ENCODE results near the gene MAP1B. TPM values are rescaled to one million over a fixed set of nuclear protein-coding genes. Genes with fewer than 3 reads are reported as not detected.

MAP1B gene
- total RNA-seq: 0.32 and 0.57 TPM in 2 replicates

DNA sequence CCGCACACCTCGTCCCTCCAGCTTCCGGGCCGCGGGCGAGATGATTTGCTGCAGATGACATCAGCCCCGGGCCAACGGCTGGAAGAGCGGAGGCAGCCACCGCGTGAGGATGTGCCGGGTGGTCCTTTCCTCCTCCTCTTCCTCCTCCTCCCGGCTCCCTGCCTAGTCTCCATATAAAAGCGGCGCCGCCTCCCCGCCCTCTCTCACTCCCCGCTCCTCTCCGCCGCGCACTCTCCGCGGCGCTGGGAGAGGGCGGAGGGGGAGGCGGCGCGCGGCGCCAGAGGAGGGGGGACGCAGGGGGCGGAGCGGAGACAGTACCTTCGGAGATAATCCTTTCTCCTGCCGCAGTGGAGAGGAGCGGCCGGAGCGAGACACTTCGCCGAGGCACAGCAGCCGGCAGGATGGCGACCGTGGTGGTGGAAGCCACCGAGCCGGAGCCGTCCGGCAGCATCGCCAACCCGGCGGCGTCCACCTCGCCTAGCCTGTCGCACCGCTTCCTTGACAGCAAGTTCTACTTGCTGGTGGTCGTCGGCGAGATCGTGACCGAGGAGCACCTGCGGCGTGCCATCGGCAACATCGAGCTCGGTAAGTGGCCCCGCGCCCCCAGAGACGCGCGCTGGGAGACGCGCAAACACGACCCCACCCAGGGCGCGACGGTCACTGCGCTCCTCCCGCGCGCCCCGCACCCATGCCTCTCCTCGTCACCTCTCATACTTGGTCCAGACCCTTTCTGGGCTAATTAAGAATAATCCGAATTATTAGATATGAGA lies at the start of gene MAP1B:
MAP1B (plus strand) TSS at position 345 of the 770 bp plus-strand sequence; CDS start at position 402, 57 bp downstream.
- Mint-ChIP-seq H3K4me1 (ENCODE audit: low read depth) (peaks cover 5% of the 10 kb centered on the region), H3K4me3 (ENCODE audit: low read depth) (peak within 1 kb of the TSS; percentile 39), H3K27me3 (ENCODE audit: low read depth) (peaks cover 63% of the 10 kb centered on the region), H3K36me3 (ENCODE audit: low read depth) (no peaks in the 10 kb centered on the region), H3K9me3 (no peaks in the 10 kb centered on the region), H3K27ac (no peak within 1 kb of the TSS)
- DNase-seq (ENCODE audit: low spot score): no peak
- intact Hi-C loops (cut with micrococcal nuclease): no loop called here

DNA sequence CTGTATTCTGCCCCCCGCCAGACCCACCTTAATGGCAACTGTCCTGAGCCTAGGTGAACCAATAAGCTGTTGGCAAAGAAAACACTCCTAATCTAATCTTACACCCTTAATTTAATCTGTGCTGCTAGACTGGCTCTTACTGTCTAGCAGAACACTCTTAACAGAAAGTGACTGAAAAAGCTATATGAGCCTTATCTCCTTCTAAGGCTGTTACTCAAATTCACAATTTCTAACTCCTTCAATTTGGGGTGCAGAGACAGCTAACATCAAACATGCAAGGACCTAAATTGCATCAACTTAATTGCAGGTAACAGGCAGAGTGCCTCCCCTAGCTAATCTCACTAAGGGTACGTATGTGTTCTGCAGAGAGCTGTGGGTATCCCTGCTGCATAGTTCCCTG lies 49.5 kb upstream of the MAP1B start:
- Mint-ChIP-seq H3K36me3 (ENCODE audit: low read depth) (no peaks in the 10 kb centered on the region), H3K4me1 (ENCODE audit: low read depth) (no peaks in the 10 kb centered on the region), H3K27me3 (ENCODE audit: low read depth) (no peaks in the 10 kb centered on the region), H3K4me3 (ENCODE audit: low read depth) (no peak overlapping the region), H3K9me3 (no peaks in the 10 kb centered on the region), H3K27ac (no peak overlapping the region)
- DNase-seq (ENCODE audit: low spot score): no peak
- intact Hi-C loops (cut with micrococcal nuclease): no loop called here

DNA sequence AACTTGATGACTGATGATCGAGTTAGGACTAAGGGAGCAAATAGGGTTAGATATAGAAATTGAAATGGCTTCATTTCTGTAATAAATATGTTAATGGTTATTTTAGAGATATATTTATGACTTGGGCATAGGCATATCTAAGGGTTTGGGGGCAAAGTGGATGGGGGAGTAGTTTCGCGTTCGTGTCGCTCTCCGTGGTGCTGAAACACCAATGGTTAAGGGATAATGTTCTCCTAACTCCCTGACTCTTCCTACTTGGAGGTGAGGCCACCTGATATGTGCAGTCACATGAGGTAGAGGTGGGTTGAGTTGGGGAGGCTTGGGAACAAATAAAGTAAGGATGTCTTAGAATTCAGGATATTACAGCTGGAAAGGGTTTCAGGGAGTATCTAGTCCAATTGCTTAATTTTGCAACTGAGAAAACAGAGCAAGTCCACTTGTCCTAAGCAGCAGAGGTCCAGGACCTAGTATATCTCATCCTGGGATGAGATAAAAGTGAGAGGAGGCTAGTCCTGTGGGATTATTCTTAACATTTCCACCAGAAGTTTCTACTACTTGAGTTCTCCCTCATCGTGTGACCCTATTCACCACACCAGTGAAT lies 44.0 kb upstream of the MAP1B start:
- no peak for DNase-seq (ENCODE audit: low spot score)
- Mint-ChIP-seq H3K9me3 (no peaks in the 10 kb centered on the region), H3K36me3 (ENCODE audit: low read depth) (no peaks in the 10 kb centered on the region), H3K27ac (no peak overlapping the region), H3K4me3 (ENCODE audit: low read depth) (no peak overlapping the region), H3K27me3 (ENCODE audit: low read depth) (no peaks in the 10 kb centered on the region), H3K4me1 (ENCODE audit: low read depth) (no peaks in the 10 kb centered on the region)
- intact Hi-C loops (cut with micrococcal nuclease): no loop called here

DNA sequence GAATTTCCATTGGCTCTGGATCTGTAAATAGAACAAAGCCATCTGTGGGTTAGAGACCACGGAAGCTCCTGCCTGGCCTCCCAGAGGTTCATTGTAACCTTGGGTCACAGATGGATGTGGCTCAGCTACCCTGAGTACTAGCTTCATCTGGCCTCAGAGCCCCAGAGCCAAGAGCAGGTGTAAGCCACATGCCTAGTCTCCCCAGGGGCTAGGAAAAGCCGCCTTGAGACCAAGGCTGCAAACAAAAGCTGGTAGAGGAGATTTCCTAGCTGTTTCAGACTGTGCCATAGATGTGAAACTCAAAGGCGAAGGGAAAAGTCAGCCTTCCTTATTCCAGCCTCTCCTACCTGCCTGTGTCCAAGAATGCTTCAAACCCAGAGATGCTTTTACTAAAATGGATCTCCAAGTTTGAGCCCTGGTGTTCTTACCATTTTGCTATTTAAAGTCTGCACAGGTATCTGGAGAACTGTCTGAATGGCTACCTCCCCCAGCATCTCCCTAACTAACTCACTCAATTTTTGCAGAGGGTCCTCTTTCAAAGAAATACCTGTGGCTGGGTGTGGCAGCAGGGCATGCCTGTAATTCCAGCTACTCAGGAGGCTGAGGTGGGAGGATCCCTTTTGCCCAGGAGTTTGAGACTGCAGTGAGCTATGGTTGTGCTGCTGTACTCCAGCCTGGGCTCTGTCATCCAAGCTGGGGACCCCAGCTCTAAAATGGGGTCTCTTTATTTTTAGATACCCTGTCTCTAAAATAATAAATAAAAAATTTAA lies 42.3 kb upstream of the MAP1B start:
- Mint-ChIP-seq H3K27me3 (ENCODE audit: low read depth) (no peaks in the 10 kb centered on the region), H3K4me1 (ENCODE audit: low read depth) (no peaks in the 10 kb centered on the region), H3K36me3 (ENCODE audit: low read depth) (no peaks in the 10 kb centered on the region), H3K4me3 (ENCODE audit: low read depth) (no peak overlapping the region), H3K27ac (no peak overlapping the region), H3K9me3 (no peaks in the 10 kb centered on the region)
- intact Hi-C loops (cut with micrococcal nuclease): no loop called here
- DNase-seq (ENCODE audit: low spot score): no peak

DNA sequence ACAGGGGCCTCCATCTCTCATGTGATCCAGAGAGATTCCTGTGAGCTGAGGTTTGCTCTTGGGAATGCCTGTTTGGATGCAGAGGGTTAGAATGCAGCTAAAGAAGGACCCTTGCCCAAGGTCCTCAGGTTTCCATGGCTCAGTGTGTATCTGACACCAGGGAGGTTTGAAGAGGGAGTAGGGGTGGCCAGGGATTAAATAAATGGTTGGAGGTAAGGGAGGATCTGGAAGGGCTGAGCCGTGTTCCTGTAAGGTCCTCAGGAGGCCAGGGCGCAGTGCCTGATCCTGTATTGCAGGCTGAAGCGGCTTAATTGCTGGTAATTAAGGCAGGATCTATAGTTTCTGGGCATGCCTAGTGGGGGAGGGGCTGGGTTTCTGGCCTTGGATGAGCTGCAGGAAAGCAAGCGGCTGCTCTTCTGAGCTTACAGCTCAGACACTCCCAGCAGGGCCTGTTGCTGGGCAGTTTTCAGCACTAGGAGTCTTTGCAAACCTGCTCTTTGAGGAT lies 41.5 kb upstream of the MAP1B start:
- no peak for DNase-seq (ENCODE audit: low spot score)
- Mint-ChIP-seq H3K27ac (no peak overlapping the region), H3K27me3 (ENCODE audit: low read depth) (no peaks in the 10 kb centered on the region), H3K36me3 (ENCODE audit: low read depth) (no peaks in the 10 kb centered on the region), H3K9me3 (no peaks in the 10 kb centered on the region), H3K4me3 (ENCODE audit: low read depth) (no peak overlapping the region), H3K4me1 (ENCODE audit: low read depth) (no peaks in the 10 kb centered on the region)
- intact Hi-C loops (cut with micrococcal nuclease): no loop called here

DNA sequence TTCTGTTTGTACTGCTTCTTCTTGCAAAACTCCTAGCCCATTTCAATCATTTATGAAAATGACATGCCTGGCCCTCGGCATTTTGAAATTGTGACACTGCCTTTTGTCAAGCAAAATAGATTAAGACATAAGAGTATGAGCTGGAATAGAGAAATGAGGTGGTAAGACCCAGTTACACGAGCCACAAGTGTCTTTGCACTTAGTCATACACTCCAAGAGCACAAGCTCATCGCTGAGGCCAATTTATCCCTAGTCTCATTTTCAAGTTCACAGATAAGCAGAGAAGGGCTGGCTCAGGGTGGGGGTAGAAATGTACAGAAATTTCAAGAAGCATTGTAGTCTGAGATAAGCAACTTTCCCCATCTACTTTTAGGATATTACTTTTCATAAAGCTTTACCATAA lies 40.6 kb upstream of the MAP1B start:
- no peaks in the 10 kb centered on the region for H3K4me1 Mint-ChIP-seq (ENCODE audit: low read depth)
- H3K36me3 Mint-ChIP-seq (ENCODE audit: low read depth): no peaks in the 10 kb centered on the region
- no peak for DNase-seq (ENCODE audit: low spot score)
- H3K9me3 Mint-ChIP-seq: no peaks in the 10 kb centered on the region
- H3K4me3 Mint-ChIP-seq (ENCODE audit: low read depth): no peak overlapping the region
- intact Hi-C loops (cut with micrococcal nuclease): no loop called here
- H3K27me3 Mint-ChIP-seq (ENCODE audit: low read depth): no peaks in the 10 kb centered on the region
- no peak overlapping the region for H3K27ac Mint-ChIP-seq

DNA sequence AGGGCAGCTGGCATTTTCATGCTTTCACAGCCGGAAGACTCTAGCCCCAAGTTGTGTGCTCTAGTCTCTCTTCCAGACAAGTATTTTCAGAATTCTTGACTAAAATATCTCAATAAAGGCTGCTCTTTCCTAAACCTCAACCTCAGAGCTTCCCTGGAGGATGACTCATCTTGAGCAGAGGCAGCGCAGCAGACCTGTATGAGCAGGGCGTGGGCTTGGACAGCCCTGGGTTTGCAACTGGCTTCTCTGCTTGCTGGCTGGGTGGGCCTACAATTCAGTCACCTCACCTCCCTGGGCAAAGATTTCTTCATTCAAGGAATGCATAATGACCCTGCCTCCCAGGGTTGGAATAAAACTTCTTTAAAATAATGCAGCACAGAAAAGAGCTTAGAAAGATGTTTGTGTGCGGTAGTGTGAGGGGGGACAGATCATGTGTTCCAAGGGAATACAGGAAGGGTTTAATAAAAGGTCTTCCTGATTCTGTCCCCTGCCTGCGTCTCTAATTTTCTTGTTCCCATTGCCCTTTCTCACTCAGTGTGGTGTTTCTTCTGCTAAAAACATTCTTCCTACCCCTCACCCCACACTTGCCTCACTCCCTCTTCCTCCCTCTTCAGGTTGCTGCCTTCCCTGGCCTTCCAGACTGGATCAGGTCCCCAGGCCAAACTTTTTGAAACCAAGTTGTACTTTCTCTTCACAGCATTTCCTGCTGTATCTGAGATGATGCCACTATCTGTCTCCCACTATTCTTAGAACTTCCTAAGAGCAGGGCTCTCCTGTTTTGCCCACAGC lies 39.4 kb upstream of the MAP1B start:
- Mint-ChIP-seq H3K9me3 (no peaks in the 10 kb centered on the region), H3K27me3 (ENCODE audit: low read depth) (peaks cover 3% of the 10 kb centered on the region), H3K36me3 (ENCODE audit: low read depth) (no peaks in the 10 kb centered on the region), H3K4me1 (ENCODE audit: low read depth) (no peaks in the 10 kb centered on the region), H3K4me3 (ENCODE audit: low read depth) (no peak overlapping the region), H3K27ac (no peak overlapping the region)
- intact Hi-C loops (cut with micrococcal nuclease): no loop called here
- DNase-seq (ENCODE audit: low spot score): no peak

DNA sequence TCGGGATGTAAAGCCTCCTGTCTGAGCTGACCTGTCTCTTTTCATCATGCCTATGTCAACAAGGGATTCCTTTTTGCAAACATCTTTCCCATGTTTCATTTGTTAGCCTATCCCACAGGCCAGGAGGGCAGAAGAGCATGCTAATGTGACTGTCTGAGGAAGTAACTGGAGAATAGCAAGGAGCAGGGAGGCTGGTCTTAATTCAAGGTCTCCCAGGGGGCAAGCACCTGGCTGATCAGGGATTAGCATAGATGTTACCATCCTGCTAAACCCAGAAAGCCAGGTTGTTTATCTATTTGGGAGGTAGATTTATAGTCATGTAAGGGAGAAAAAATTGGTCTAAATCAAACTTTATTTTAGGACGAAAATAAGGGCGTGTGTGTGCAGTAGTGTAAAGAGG lies 36.7 kb upstream of the MAP1B start:
- no peaks in the 10 kb centered on the region for H3K9me3 Mint-ChIP-seq
- no peak for DNase-seq (ENCODE audit: low spot score)
- no peaks in the 10 kb centered on the region for H3K36me3 Mint-ChIP-seq (ENCODE audit: low read depth)
- H3K4me3 Mint-ChIP-seq (ENCODE audit: low read depth): no peak overlapping the region
- no peaks in the 10 kb centered on the region for H3K4me1 Mint-ChIP-seq (ENCODE audit: low read depth)
- peaks cover 6% of the 10 kb centered on the region for H3K27me3 Mint-ChIP-seq (ENCODE audit: low read depth)
- no peak overlapping the region for H3K27ac Mint-ChIP-seq
- intact Hi-C loops (cut with micrococcal nuclease): no loop called here

DNA sequence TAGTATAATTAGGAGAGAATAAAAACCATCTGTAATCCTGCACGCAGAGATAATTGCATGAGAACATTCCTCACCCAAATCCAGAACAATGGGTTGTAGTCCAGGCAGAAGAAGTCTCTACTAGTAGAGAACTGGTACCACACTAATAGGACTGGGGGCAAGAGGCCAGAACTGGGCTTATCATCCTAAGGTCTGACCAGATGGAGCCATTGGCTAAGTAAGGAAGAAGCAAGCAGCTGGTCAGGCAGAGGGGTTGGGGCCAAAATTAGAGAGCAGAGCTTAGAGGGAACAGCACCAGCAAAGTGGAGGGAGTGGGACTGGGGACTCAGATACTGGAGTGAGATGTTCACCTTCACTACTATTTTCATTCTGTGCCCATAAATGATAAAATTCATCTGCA lies 35.4 kb upstream of the MAP1B start:
- Mint-ChIP-seq H3K4me1 (ENCODE audit: low read depth) (no peaks in the 10 kb centered on the region), H3K27ac (no peak overlapping the region), H3K36me3 (ENCODE audit: low read depth) (no peaks in the 10 kb centered on the region), H3K9me3 (no peaks in the 10 kb centered on the region), H3K27me3 (ENCODE audit: low read depth) (peaks cover 10% of the 10 kb centered on the region), H3K4me3 (ENCODE audit: low read depth) (no peak overlapping the region)
- DNase-seq (ENCODE audit: low spot score): no peak
- intact Hi-C loops (cut with micrococcal nuclease): no loop called here

DNA sequence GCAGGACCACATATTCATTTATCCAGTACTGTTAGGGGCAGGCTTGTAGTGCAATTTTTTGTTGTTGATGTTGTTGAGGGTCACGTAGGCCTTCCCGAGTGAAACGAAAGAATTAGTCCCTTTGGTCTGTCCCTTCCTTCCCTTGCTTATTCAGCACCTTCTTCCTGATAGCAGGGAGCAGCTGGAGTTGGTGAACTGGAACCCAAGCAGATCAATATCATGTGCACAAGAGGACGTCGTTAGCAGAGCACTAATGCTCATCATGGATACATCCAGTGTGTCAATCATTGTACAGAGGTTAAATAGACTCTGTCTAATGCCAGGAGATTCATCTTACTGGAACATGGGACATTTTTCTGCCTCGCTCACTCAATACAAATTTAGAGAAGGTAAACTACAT lies 33.0 kb upstream of the MAP1B start:
- DNase-seq (ENCODE audit: low spot score): no peak
- H3K36me3 Mint-ChIP-seq (ENCODE audit: low read depth): no peaks in the 10 kb centered on the region
- no peaks in the 10 kb centered on the region for H3K9me3 Mint-ChIP-seq
- H3K4me3 Mint-ChIP-seq (ENCODE audit: low read depth): no peak overlapping the region
- H3K27ac Mint-ChIP-seq: no peak overlapping the region
- intact Hi-C loops (cut with micrococcal nuclease): no loop called here
- H3K4me1 Mint-ChIP-seq (ENCODE audit: low read depth): no peaks in the 10 kb centered on the region
- H3K27me3 Mint-ChIP-seq (ENCODE audit: low read depth): peaks cover 14% of the 10 kb centered on the region

DNA sequence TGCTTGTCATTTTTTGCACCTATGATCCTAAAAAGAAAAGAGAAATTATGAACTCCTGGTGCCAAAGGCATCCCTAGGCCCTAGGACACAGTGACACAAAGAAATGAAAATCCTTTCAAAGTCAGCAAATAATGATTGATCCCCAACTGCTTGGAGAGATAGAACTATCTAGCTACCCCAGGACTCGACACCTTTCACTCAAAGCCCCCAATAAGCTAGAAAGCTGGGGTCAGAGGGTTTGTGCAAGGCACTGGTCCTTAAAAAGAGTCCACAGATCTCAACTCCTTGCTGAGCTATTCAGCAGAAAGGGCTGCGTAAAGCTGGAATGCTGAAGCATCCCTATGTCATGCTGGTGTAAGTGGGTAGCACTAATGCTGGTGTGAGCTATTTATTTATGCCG lies 31.8 kb upstream of the MAP1B start:
- H3K4me3 Mint-ChIP-seq (ENCODE audit: low read depth): no peak overlapping the region
- no peaks in the 10 kb centered on the region for H3K36me3 Mint-ChIP-seq (ENCODE audit: low read depth)
- intact Hi-C loops (cut with micrococcal nuclease): no loop called here
- no peak overlapping the region for H3K27ac Mint-ChIP-seq
- H3K4me1 Mint-ChIP-seq (ENCODE audit: low read depth): no peaks in the 10 kb centered on the region
- H3K27me3 Mint-ChIP-seq (ENCODE audit: low read depth): peaks cover 14% of the 10 kb centered on the region
- DNase-seq (ENCODE audit: low spot score): no peak
- H3K9me3 Mint-ChIP-seq: no peaks in the 10 kb centered on the region

DNA sequence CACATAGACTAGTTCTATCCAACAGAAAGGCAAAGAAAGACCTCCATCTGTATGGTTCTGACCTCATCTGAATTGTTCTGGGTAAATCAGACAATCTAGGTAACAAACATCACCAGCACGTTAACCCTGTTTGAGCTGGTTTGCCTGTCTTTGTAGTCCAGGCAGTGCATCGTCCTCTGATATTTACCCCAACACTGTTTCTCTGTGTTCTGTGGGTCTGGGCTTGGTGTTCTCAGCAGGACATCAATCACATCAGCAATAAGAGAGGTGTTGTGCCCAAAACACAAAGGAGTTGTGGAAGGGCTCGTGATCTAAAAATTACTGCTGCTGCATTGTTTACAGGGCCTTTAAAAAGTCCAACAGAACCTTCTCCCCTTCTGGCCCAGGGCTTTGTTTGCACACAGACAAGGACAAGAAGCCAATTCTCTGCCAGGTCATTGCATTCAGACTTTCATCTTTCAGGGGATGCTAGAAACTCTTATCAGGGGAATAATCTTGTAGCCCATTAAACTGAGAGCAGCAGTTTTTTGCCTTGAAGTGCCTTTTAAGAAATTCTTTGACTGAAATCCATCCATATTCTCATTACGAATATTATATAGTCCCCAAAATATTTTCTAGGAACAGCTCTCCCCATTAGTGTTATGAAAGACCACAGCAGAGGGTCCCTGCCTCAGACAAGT lies 30.5 kb upstream of the MAP1B start:
- Mint-ChIP-seq H3K36me3 (ENCODE audit: low read depth) (no peaks in the 10 kb centered on the region), H3K4me1 (ENCODE audit: low read depth) (no peaks in the 10 kb centered on the region)
- intact Hi-C loops (cut with micrococcal nuclease): no loop called here

More for the DNA sequence above, 30.5 kb upstream of the MAP1B start:
- Mint-ChIP-seq H3K27ac (no peak overlapping the region), H3K27me3 (ENCODE audit: low read depth) (peaks cover 14% of the 10 kb centered on the region), H3K9me3 (no peaks in the 10 kb centered on the region), H3K4me3 (ENCODE audit: low read depth) (no peak overlapping the region)
- no peak for DNase-seq (ENCODE audit: low spot score)

Measured in activated T-helper 2 cell treated with anti-CD3 and anti-CD28 coated beads, Interferon-gamma antibody, Interleukin-2, Interleukin-4, amounts not matched to agents 10 μg/mL and 5 μg/mL and 100 μg/mL, durations not matched to agents 14 hours and 24 hours and 36 hours (primary cell).